Measurements from ENCODE around the gene KCNT1.

The KCNT1 gene

GRCh38 chr9:135785013-135785575, 83.1 kb downstream of the KCNT1 start:
- no peak for DNase-seq (ENCODE audit: low read depth)

- DNase-seq (ENCODE audit: low read depth), result no peak
Observed at GRCh38 chr9:135786146-135786690, 84.2 kb downstream of the KCNT1 start.

DNA sequence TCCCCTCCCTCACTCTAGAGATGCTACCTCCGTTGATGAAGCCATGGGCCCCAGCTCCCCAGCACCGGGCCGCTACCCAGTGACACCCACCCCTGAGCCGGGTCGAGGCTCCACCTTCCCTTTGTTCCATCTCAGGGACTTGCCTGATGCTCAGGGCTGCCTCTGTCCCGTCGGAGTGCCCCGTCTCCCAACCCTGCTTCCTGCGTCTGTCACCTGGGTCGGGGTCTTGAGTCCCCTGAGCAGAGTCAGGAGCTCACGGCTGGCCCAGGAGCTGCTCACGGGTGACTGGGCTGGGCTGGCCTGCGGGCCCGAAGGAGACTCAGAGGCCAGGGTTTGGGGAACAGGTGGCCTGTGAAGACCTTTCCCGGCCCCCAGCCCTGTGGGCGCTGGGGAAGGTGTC, 85.3 kb downstream of the KCNT1 start:
- DNase-seq (ENCODE audit: low read depth), result no peak

DNA sequence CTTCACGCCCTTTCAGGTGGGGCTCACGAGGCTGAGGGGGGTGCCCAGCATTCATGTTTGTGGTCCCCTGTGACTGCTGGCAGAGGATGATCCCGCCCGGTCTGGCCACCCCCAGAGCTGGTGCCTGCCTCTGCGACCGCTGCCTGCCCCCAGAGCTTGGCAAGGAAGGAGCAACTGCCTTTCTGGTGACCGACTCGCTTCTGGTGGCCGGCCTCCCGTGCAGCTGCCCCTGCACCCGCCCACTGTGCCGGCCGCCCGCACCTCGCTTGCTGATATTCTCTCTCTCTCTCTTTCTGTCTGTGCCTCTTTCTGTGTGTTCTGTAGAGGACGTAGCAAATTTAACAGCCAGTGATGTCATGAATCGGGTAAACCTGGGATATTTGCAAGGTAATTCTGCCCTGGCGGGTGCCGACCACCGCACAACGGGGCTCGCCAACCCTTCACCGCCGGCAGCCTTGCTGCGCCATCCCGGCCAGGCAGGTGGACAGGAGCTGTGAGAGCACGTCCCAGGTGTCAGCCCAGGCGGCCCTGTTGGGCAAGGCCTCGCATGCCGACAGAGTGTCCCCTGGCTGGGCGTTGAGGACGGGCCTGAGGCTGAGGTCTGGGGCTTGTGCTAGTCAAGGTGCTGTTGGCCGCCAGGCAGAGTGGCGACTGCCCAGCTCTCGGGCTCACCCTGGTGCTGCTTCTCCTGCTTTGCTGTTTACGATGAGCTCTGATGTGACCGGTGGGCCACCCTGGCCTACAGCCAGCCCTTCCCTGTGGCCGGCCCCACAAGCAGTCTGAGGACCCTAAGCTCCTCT, 86.0 kb downstream of the KCNT1 start:
- DNase-seq (ENCODE audit: low read depth), result no peak

- no peak for DNase-seq (ENCODE audit: low read depth)
Observed at GRCh38 chr9:135788576-135789300, 86.8 kb downstream of the KCNT1 start.

GRCh38 chr9:135789838-135790291, 87.9 kb downstream of the KCNT1 start:
- DNase-seq (ENCODE audit: low read depth), result no peak

DNA sequence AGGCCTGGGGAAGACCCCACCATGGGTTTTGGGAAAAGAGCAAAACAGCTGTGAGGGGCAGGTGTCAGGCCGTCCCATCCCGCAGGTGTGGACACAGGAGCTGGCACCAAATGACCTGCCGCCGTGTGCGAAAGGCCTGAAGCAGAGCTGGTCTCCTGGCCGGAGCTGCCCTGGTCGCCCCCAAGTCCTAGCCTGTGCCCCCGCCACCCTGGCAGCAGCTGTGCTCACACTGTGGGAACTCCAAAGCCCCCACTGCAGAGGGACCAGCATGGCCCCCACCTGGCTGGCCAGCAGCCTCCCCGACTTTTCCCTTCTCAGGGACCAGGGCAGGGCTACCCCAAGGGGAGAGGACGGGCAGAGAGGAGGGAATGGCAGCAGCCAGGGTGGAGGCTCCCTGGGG, 88.4 kb downstream of the KCNT1 start:
- DNase-seq (ENCODE audit: low read depth), result no peak

DNA sequence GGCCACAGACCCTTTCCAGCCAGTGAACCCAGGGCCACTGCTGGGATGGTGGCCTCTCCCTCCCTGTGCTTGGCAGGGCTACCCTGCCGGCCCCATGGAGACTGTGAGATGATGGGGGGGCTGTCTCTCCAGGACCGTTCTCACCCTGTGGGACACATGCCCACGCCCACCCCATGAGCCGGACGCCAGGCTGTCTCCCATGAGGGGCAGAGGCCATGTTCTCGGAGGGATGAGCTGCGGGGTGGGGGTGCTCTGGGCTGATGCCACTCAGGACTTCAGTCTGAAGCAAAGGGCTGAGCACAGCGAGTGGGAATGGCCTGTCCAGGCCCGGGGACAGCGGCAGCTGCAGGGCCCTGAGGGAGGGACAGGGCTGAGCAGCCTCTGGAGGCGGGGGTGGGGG, 88.9 kb downstream of the KCNT1 start:
- DNase-seq (ENCODE audit: low read depth), result no peak

DNA sequence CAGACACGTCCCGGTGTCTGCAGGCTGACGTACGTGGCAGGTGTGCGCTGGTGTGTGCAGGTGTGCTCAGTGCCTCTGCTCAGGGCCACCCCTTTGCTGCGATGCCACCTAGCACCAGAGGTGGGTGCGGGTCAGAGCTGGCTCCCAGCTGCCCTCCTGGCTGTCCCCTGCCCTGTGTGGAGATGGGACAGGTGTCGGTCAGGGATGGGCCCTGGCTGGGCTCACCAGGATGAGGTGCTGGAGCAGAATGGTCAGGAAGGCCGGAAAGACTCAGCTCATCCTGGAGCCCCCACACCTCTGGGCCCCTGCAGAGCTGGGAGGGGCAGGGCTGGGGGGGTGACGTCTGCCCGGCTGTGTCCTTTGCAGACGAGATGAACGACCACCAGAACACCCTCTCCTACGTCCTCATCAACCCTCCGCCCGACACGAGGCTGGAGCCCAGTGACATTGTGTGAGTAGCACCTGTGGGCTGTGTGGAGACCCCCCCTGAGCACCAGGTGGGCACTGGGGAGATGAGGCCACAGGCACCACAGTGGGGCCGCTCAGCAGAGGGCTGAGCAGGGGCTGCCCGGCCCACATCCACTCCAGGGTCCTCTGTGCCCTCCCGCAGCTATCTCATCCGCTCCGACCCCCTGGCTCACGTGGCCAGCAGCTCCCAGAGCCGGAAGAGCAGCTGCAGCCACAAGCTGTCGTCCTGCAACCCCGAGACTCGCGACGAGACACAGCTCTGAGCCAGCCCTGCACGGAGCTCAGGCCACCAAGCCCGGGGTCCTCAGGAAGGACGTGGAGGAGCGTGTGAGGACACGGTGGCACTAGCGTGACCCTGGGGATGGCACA, 89.7 kb downstream of the KCNT1 start:
- no peak for DNase-seq (ENCODE audit: low read depth)

DNA sequence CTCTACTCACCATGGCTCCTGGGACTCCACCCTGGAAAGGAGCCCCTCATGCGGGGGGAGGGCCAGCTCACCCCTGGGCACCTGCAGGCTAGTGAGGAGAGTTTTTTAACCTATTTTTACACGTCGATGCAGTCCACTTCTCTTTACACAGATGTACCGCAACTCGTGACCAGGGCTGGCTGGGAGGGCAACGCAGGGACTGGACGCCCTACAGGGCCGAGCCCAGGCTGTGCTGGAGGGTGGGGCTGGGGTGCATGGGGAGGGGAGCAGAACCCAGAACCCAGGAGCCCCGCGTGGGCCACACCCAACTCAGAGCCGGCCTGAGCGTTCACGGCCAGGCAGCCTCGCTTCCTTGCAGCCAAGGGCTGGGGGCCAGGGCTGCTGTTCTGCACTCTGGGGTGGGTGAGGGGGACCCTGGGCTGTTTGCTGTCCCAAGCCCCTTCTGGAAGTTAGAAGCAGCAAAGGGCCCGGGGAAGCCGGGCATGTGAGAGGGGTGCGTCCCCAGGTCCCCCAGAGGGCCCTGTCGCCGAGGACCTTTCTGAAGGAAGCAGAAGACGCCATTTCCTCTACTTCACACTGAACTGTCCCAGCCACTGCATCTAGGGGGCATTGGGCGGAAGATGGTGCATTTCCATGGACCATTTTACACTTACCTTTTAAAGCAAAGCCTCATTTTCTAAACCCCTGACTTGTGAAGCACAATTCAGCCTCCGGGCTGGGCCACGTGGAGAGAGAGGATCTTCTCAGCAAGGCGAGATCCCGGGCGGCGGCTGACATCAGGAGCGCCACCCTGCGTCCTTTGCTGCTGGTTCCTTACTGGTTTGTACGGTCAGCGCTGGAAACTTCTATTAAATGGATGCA, 90.5 kb downstream of the KCNT1 start:
- DNase-seq (ENCODE audit: low read depth), result no peak

- DNase-seq (ENCODE audit: low read depth), result no peak
Observed at GRCh38 chr9:135793221-135794056, 91.5 kb downstream of the KCNT1 start.

DNA sequence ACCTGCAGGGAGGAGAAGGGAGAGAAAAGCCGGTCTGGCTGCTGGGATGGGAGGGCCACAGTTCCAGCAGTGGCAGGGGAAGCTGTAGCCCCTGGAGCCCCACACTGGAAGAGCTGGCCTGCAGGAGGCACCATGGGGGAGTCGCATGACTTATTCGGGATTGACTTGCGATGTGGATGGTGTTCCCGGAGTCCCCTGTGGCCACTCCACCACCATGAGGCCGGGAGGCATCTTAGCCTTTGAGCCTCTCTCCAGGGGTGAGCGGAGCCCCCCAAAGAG, 92.0 kb downstream of the KCNT1 start:
- no peak for DNase-seq (ENCODE audit: low read depth)

GRCh38 chr9:135794361-135794885, 92.4 kb downstream of the KCNT1 start:
- no peak for DNase-seq (ENCODE audit: low read depth)

DNA sequence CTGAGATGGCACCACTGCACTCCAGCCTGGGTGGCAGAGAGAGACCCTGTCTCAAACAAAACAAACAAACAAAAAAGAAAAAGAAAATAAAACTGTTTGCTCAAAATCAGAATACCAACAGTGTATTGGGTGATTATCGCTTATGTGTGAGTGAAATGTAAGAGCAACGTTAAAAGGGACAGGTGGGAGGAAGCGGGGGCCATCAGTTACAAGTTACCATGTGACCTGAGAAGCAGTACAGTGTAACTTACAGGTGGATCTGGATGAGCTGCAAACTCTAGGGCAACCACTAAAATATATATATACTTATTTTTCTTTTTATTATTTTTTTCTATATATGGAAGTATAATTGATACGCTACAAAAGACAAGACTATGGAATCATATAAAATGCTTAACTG, 93.4 kb downstream of the KCNT1 start:
- no peak for DNase-seq (ENCODE audit: low read depth)

GRCh38 chr9:135796784-135797485, 95.0 kb downstream of the KCNT1 start:
- no peak for DNase-seq (ENCODE audit: low read depth)

DNA sequence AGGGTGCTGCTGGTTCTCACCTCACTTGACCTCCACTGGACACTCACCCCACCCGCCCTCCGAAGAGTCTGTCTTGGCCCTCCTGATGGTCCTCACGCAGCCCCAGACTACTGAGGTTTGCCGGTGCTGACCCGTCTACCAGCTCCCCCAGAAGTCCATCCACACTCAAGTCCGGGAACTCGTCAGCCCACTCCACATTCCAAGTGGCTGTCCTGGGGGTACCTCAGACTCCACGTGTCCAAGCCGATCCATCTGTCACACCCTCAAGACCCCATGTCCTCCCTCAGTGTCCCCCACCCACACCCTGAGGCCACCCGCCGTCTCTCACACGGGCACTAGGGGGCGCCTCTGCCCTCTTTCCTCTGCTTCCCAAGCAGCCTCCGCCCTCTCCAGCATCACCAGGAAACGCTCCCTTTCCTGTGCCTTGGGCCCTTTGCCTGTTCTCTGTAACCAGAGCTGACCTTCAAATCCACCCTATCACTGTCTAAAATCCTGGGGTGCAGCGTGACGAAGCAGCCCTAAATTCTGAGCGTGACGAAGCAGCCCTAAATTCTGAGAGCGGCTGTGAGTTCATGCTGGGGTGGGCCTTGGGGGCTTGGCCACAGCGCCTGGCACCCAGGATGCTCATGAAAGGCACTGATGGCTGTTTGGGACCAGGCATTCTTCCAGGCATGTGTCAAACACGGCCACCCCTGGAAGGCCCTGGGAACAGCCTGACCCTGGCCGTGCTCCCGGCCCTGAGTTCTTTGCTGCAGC, 95.7 kb downstream of the KCNT1 start:
- DNase-seq (ENCODE audit: low read depth), result no peak

- DNase-seq (ENCODE audit: low read depth), result no peak
Observed at GRCh38 chr9:135798263-135798585, 96.2 kb downstream of the KCNT1 start.

- DNase-seq (ENCODE audit: low read depth), result no peak
Observed at GRCh38 chr9:135799261-135799660, 97.3 kb downstream of the KCNT1 start.

DNA sequence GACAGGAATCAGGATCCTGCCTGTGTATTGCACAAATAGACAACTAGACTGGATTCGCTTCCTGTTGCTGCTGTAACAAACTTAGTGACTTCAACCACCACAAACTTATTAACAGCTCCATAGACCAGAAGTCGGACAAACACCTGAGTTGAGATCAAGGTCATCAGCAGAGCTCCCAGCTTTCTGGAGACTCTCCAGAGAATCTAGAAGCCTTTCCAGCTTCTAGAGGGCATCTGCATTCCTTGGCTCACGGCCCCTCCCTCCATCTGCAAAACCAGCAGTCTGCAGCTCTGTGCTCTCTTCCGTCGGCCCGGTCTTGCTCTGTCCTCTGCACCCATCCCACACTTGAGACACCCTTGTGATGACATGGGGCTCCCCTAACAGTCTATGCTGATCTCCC, 99.1 kb downstream of the KCNT1 start:
- DNase-seq (ENCODE audit: low read depth), result no peak

All from activated gamma-delta T cell treated with anti-CD3 and anti-CD28 coated beads, Interleukin-2, amount 50 U/mL, for 16 hours (primary cell).